IPS-18c (cell line): ENCODE data around the gene TMEM108.

Source experiments
- H3K4me3 ChIP-seq: 2 replicates; pipeline ENCODE4 v1.7.0; 2013; ENCODE audit warnings: low read depth, mild to moderate bottlenecking, low read length, moderate library complexity; ENCODE audit not compliant: insufficient read depth
- H3K9me3 ChIP-seq: one replicate; pipeline ENCODE4 v1.6.1; 2013; ENCODE audit warnings: mild to moderate bottlenecking, low read length, moderate library complexity; ENCODE audit not compliant: control insufficient read depth, insufficient read depth

Gene TMEM108

GRCh38 chr3:133171831-133172230 is 133.6 kb downstream of the TMEM108 start:
- H3K9me3 ChIP-seq, result peaks cover 3% of the 10 kb centered on the region
- no peak overlapping the region for H3K4me3 ChIP-seq

GRCh38 chr3:133181392-133182150 is 143.4 kb downstream of the TMEM108 start:
- H3K4me3 ChIP-seq, result no peak overlapping the region
- no peaks in the 10 kb centered on the region for H3K9me3 ChIP-seq

- Histone ChIP-seq H3K4me3 (no peak overlapping the region), H3K9me3 (no peaks in the 10 kb centered on the region)
These were observed 149.7 kb downstream of the TMEM108 start for GRCh38 chr3:133187870-133188379.

GRCh38 chr3:133188996-133189395 is 150.8 kb downstream of the TMEM108 start:
- H3K4me3 ChIP-seq, result no peak overlapping the region
- H3K9me3 ChIP-seq, result no peaks in the 10 kb centered on the region

- H3K9me3 ChIP-seq, result no peaks in the 10 kb centered on the region
- H3K4me3 ChIP-seq, result no peak overlapping the region
These were observed 151.7 kb downstream of the TMEM108 start for GRCh38 chr3:133189893-133190292.

GRCh38 chr3:133191818-133192217 is 153.6 kb downstream of the TMEM108 start:
- Histone ChIP-seq H3K4me3 (no peak overlapping the region), H3K9me3 (no peaks in the 10 kb centered on the region)

- Histone ChIP-seq H3K9me3 (no peaks in the 10 kb centered on the region), H3K4me3 (no peak overlapping the region)
These were observed 154.3 kb downstream of the TMEM108 start for GRCh38 chr3:133192363-133192945.

GRCh38 chr3:133192967-133193366 is 154.8 kb downstream of the TMEM108 start:
- H3K4me3 ChIP-seq, result no peak overlapping the region

GRCh38 chr3:133196527-133196926 is 158.3 kb downstream of the TMEM108 start:
- Histone ChIP-seq H3K4me3 (no peak overlapping the region), H3K9me3 (peaks cover 9% of the 10 kb centered on the region)

More at GRCh38 chr3:133192967-133193366, 154.8 kb downstream of the TMEM108 start:
- H3K9me3 ChIP-seq, result no peaks in the 10 kb centered on the region

GRCh38 chr3:133197619-133198018 is 159.4 kb downstream of the TMEM108 start:
- no peak overlapping the region for H3K4me3 ChIP-seq
- peaks cover 9% of the 10 kb centered on the region for H3K9me3 ChIP-seq

GRCh38 chr3:133206921-133207320 is 168.7 kb downstream of the TMEM108 start:
- H3K4me3 ChIP-seq, result no peak overlapping the region
- H3K9me3 ChIP-seq, result no peaks in the 10 kb centered on the region

- H3K9me3 ChIP-seq, result no peaks in the 10 kb centered on the region
- H3K4me3 ChIP-seq, result no peak overlapping the region
These were observed 170.0 kb downstream of the TMEM108 start for GRCh38 chr3:133208184-133208583.

GRCh38 chr3:133209871-133210550 is 171.8 kb downstream of the TMEM108 start:
- H3K4me3 ChIP-seq, result no peak overlapping the region
- no peaks in the 10 kb centered on the region for H3K9me3 ChIP-seq

- H3K9me3 ChIP-seq, result no peaks in the 10 kb centered on the region
- H3K4me3 ChIP-seq, result no peak overlapping the region
These were observed 172.5 kb downstream of the TMEM108 start for GRCh38 chr3:133210656-133211055.

GRCh38 chr3:133211449-133211848 is 173.3 kb downstream of the TMEM108 start:
- no peaks in the 10 kb centered on the region for H3K9me3 ChIP-seq
- no peak overlapping the region for H3K4me3 ChIP-seq

- no peak overlapping the region for H3K4me3 ChIP-seq
- H3K9me3 ChIP-seq, result no peaks in the 10 kb centered on the region
These were observed 173.7 kb downstream of the TMEM108 start for GRCh38 chr3:133211856-133212255.

- Histone ChIP-seq H3K9me3 (no peaks in the 10 kb centered on the region), H3K4me3 (no peak overlapping the region)
These were observed 175.7 kb downstream of the TMEM108 start for GRCh38 chr3:133213937-133214336.

GRCh38 chr3:133227813-133228212 is 189.6 kb downstream of the TMEM108 start:
- Histone ChIP-seq H3K4me3 (no peak overlapping the region), H3K9me3 (no peaks in the 10 kb centered on the region)
